Raji (cell line): ENCODE measurements around the gene EPRS1.

Experiments
- POLR2A ChIP-seq: IDR thresholded peaks from 2 replicates; pipeline ENCODE4 v1.6.1; 2011; ENCODE audit warnings: low read depth, low read length, control low read depth; ENCODE audit not compliant: insufficient read depth

Gene EPRS1

GRCh38 chr1:220046052-220046930, at the start of gene EPRS1:
TSS of gene EPRS1 (minus strand) at chr1:220046505. CDS start at chr1:220046388, 117 bp downstream.
- TF ChIP-seq POLR2A, result peak; percentile 97

- TF ChIP-seq POLR2A, result peak; percentile 82
Measured at GRCh38 chr1:220094016-220094911, 48.0 kb upstream of the EPRS1 start, which contains the start of gene IARS2. TSS of gene IARS2 (plus strand) at chr1:220094132. CDS start at chr1:220094217, 85 bp downstream.

- TF ChIP-seq POLR2A, result no peak
Measured at GRCh38 chr1:220093361-220094015, 47.2 kb upstream of the EPRS1 start.

GRCh38 chr1:220092694-220093093, 46.4 kb upstream of the EPRS1 start:
- TF ChIP-seq POLR2A, result no peak

- TF ChIP-seq POLR2A, result peak; percentile 99
Measured at GRCh38 chr1:220089650-220090556, 43.6 kb upstream of the EPRS1 start, which contains the start of gene BPNT1. TSS of gene BPNT1 (minus strand) at chr1:220089788. CDS start at chr1:220079846, 9,942 bp downstream.

GRCh38 chr1:220084460-220084859, 38.2 kb upstream of the EPRS1 start:
- no peak for TF ChIP-seq POLR2A

GRCh38 chr1:220077887-220078286, 31.6 kb upstream of the EPRS1 start:
- TF ChIP-seq POLR2A, result no peak

- no peak for TF ChIP-seq POLR2A
Measured at GRCh38 chr1:220076861-220077762, 30.8 kb upstream of the EPRS1 start.

GRCh38 chr1:220067269-220068204, 21.2 kb upstream of the EPRS1 start:
- no peak for TF ChIP-seq POLR2A

- TF ChIP-seq POLR2A, result no peak
Measured at GRCh38 chr1:220062629-220063028, 16.3 kb upstream of the EPRS1 start.

- no peak for TF ChIP-seq POLR2A
Measured at GRCh38 chr1:220060876-220061275, 14.6 kb upstream of the EPRS1 start.

- TF ChIP-seq POLR2A, result no peak
Measured at GRCh38 chr1:220056374-220056773, 10.1 kb upstream of the EPRS1 start.
